Lower leg skin (tissue), 3 donors: ENCODE measurements around the gene SLC25A33.

Source experiments
- CTCF ChIP-seq, 3 donors: fragments of 450-650 bp; IDR thresholded peaks; one replicate each; pipeline ENCODE4 v1.5.1; 2016; ENCODE audit warnings: antibody characterized with exemption in 3 of 3, mild to moderate bottlenecking in 3 of 3, moderate library complexity in 2 of 3
- POLR2A ChIP-seq, 2 donors: fragments of 450-650 bp; IDR thresholded peaks; one replicate each; pipeline ENCODE4 v1.6.1; 2016 to 2017; ENCODE audit warnings: antibody characterized with exemption in 2 of 2, mild to moderate bottlenecking in 1 of 2, moderate library complexity in 1 of 2

GRCh38 chr1:9577423-9577822 lies 38.2 kb downstream of the SLC25A33 start:
- TF ChIP-seq CTCF (IDR thresholded peaks at IDR 0.05): no peak
- TF ChIP-seq POLR2A (IDR thresholded peaks at IDR 0.05): no peak
